ENCODE results near the gene FKBP5. TPM values are rescaled to one million over a fixed set of nuclear protein-coding genes. Genes with fewer than 3 reads are reported as not detected.

FKBP5 gene
- total RNA-seq, 4 donors from 2014 or later: 304 to 768 (median 608) TPM

- Histone ChIP-seq H3K4me3 (no peak overlapping the region), H3K27me3 (no peaks in the 10 kb centered on the region), H3K9me3 (no peaks in the 10 kb centered on the region), H3K27ac (peak overlapping the region; percentile 80 to 96 (median 94)), H3K36me3 (peaks cover 2 to 93% (median 48%) of the 10 kb centered on the region in 3 donors), H3K4me1 (peaks cover 18 to 99% (median 80%) of the 10 kb centered on the region in 4 donors)
- no peak for TF ChIP-seq EP300 (IDR thresholded peaks at IDR 0.05)
- no peak for TF ChIP-seq CTCF (IDR thresholded peaks at IDR 0.05)
- TF ChIP-seq POLR2A (IDR thresholded peaks at IDR 0.05): no peak
- no peak for DNase-seq (ENCODE audit: low spot score in 2 of 2)
- whole genome bisulfite sequencing, 2 donors: 85 to 90% methylated on average over 3 of the region's 3 CpGs
Measured at GRCh38 chr6:35592178-35592577, 96.5 kb downstream of the FKBP5 start.

GRCh38 chr6:35590622-35591066 is 98.1 kb downstream of the FKBP5 start:
- peaks cover 18 to 100% (median 81%) of the 10 kb centered on the region in 4 donors for H3K4me1 ChIP-seq
- H3K27ac ChIP-seq: peak overlapping the region; percentile 80 to 96 (median 94)
- peaks cover 2 to 93% (median 39%) of the 10 kb centered on the region in 3 donors for H3K36me3 ChIP-seq
- DNase-seq (ENCODE audit: low spot score in 2 of 2): peak; percentile 61 to 72
- WGBS, 2 donors: 25 to 26% methylated on average over 6 of the region's 6 CpGs
- peak in 1 of 5 experiments; percentile 9 for TF ChIP-seq CTCF (IDR thresholded peaks at IDR 0.05)
- TF ChIP-seq EP300 (IDR thresholded peaks at IDR 0.05): peak; percentile 95 to 99
- TF ChIP-seq POLR2A (IDR thresholded peaks at IDR 0.05): peak in 1 of 2 donors; percentile 57
- no peak overlapping the region for H3K4me3 ChIP-seq
- no peaks in the 10 kb centered on the region for H3K27me3 ChIP-seq
- H3K9me3 ChIP-seq: no peaks in the 10 kb centered on the region

GRCh38 chr6:35589904-35590303 is 98.8 kb downstream of the FKBP5 start:
- Histone ChIP-seq H3K36me3 (peaks cover 2 to 89% (median 33%) of the 10 kb centered on the region in 3 donors), H3K27me3 (no peaks in the 10 kb centered on the region), H3K27ac (peak overlapping the region; percentile 80 to 96 (median 94)), H3K4me1 (peaks cover 18 to 100% (median 86%) of the 10 kb centered on the region in 4 donors), H3K9me3 (no peaks in the 10 kb centered on the region), H3K4me3 (no peak overlapping the region)
- no peak for DNase-seq (ENCODE audit: low spot score in 2 of 2)
- TF ChIP-seq POLR2A (IDR thresholded peaks at IDR 0.05) (no peak), CTCF (IDR thresholded peaks at IDR 0.05) (no peak), EP300 (IDR thresholded peaks at IDR 0.05) (no peak)
- WGBS, 2 donors: 96 to 98% methylated on average over 3 of the region's 3 CpGs

GRCh38 chr6:35589201-35589739 is 99.4 kb downstream of the FKBP5 start:
- Histone ChIP-seq H3K9me3 (no peaks in the 10 kb centered on the region), H3K4me1 (peaks cover 20 to 100% (median 88%) of the 10 kb centered on the region in 4 donors), H3K4me3 (no peak overlapping the region), H3K27ac (peak overlapping the region; percentile 80 to 96 (median 94)), H3K27me3 (no peaks in the 10 kb centered on the region), H3K36me3 (peaks cover 2 to 82% (median 27%) of the 10 kb centered on the region in 3 donors)
- no peak for TF ChIP-seq POLR2A (IDR thresholded peaks at IDR 0.05)
- no peak for TF ChIP-seq EP300 (IDR thresholded peaks at IDR 0.05)
- no peak for TF ChIP-seq CTCF (IDR thresholded peaks at IDR 0.05)
- no peak for DNase-seq (ENCODE audit: low spot score in 2 of 2)
- WGBS, 2 donors: 91 to 94% methylated on average over 8 of the region's 8 CpGs

GRCh38 chr6:35587167-35587566 is 101.5 kb downstream of the FKBP5 start:
- peaks cover 0 to 78% (median 17%) of the 10 kb centered on the region in 3 donors for H3K36me3 ChIP-seq
- TF ChIP-seq EP300 (IDR thresholded peaks at IDR 0.05) (no peak), POLR2A (IDR thresholded peaks at IDR 0.05) (no peak), CTCF (IDR thresholded peaks at IDR 0.05) (no peak)
- no peak for DNase-seq (ENCODE audit: low spot score in 2 of 2)
- 90% methylated on average over 2 of the region's 2 CpGs for WGBS, 2 donors
- no peak overlapping the region for H3K4me3 ChIP-seq
- no peaks in the 10 kb centered on the region for H3K27me3 ChIP-seq
- H3K9me3 ChIP-seq: no peaks in the 10 kb centered on the region
- H3K4me1 ChIP-seq: peaks cover 20 to 98% (median 82%) of the 10 kb centered on the region in 4 donors
- H3K27ac ChIP-seq: peak overlapping the region; percentile 34 to 96 (median 86)

Data from tibial nerve (tissue), 4 donors.